GM23248 (cell line): ENCODE results near the gene PPFIA2. TPM values are rescaled to one million over a fixed set of nuclear protein-coding genes. Genes with fewer than 3 reads are reported as not detected.
A peak's percentile ranks its signal among the peaks of the same experiment; 100 is the strongest.

Source experiments
- DNase-seq: peaks from one replicate; pipeline ENCODE4 v3.0.0-alpha.2; 2015
- H2AFZ ChIP-seq: fragments of 200-600 bp; sonication (generic); 2 replicates; pipeline ENCODE4 v1.6.1; 2016; ENCODE audit warnings: antibody characterized with exemption
- H3F3A ChIP-seq: fragments of 200-600 bp; sonication (generic); 2 replicates; pipeline ENCODE4 v1.6.1; 2016; ENCODE audit warnings: mild to moderate bottlenecking, antibody characterized with exemption, mixed run types; ENCODE audit not compliant: insufficient read depth
- H3K27ac ChIP-seq: fragments of 200-600 bp; sonication (generic); 2 replicates; pipeline ENCODE4 v1.5.1; 2016; ENCODE audit warnings: mild to moderate bottlenecking
- H3K27me3 ChIP-seq: fragments of 200-600 bp; sonication (generic); replicated peaks from 2 replicates; pipeline ENCODE4 v1.6.1; 2016; ENCODE audit warnings: mild to moderate bottlenecking; ENCODE audit not compliant: insufficient read depth
- H3K36me3 ChIP-seq: fragments of 200-600 bp; sonication (generic); 2 replicates; pipeline ENCODE4 v1.6.1; 2016; ENCODE audit warnings: low read depth, mild to moderate bottlenecking
- H3K4me1 ChIP-seq: fragments of 200-600 bp; sonication (generic); 2 replicates; pipeline ENCODE4 v1.6.1; 2016; ENCODE audit warnings: mild to moderate bottlenecking; ENCODE audit not compliant: insufficient read depth
- H3K4me2 ChIP-seq: fragments of 200-600 bp; sonication (generic); one replicate; pipeline ENCODE4 v1.6.1; 2016; ENCODE audit warnings: mild to moderate bottlenecking; ENCODE audit not compliant: unreplicated experiment
- H3K4me3 ChIP-seq: fragments of 200-600 bp; sonication (generic); 2 replicates; pipeline ENCODE4 v1.5.1; 2016; ENCODE audit warnings: mild to moderate bottlenecking
- H3K79me2 ChIP-seq: fragments of 200-600 bp; sonication (generic); 2 replicates; pipeline ENCODE4 v1.6.1; 2016; ENCODE audit warnings: mild to moderate bottlenecking; ENCODE audit not compliant: insufficient read depth
- H3K9ac ChIP-seq: fragments of 200-600 bp; sonication (generic); 2 replicates; pipeline ENCODE4 v1.6.1; 2016; ENCODE audit warnings: mild to moderate bottlenecking
- H3K9me2 ChIP-seq: fragments of 200-600 bp; sonication (generic); 2 replicates; pipeline ENCODE4 v1.6.1; 2016; ENCODE audit warnings: mixed run types, mild to moderate bottlenecking, moderate library complexity; ENCODE audit not compliant: insufficient read depth
- H3K9me3 ChIP-seq: fragments of 200-600 bp; sonication (generic); one replicate; pipeline ENCODE4 v1.6.1; 2017; ENCODE audit warnings: low read depth
- H4K20me1 ChIP-seq: fragments of 200-600 bp; sonication (generic); 2 replicates; pipeline ENCODE4 v1.6.0; 2016; ENCODE audit not compliant: insufficient read depth
- EZH2 ChIP-seq: fragments of 200-600 bp; sonication (generic); IDR thresholded peaks from 2 replicates; pipeline ENCODE4 v1.6.1; 2018; ENCODE audit warnings: antibody characterized with exemption, mild to moderate bottlenecking; ENCODE audit not compliant: insufficient read depth, poor library complexity, severe bottlenecking
- EZH2phosphoT487 ChIP-seq: fragments of 200-600 bp; sonication (generic); IDR thresholded peaks from 2 replicates; pipeline ENCODE4 v1.6.1; 2018; ENCODE audit warnings: antibody characterized with exemption, moderate library complexity, mild to moderate bottlenecking, low read depth; ENCODE audit not compliant: insufficient read depth
- WGBS, 2 experiments: methylation state at CpG; one replicate each; pipeline ENCODE4 v1.1.6; 2015 to 2017; ENCODE audit warnings: low lambda C conversion rate in 2 of 2, low coverage in 1 of 2; ENCODE audit errors: missing lambda C conversion rate in 2 of 2; 5-methylcytosine and 5-hydroxymethylcytosine counted together
- in situ Hi-C: fragments of 300-500 bp; cut with MboI; formaldehyde crosslinking; loops from 2 replicates; pipeline ENCODE4 v1.15.0; 2020
- polyA plus RNA-seq: library from polyadenylated mRNA; unstranded; fragments of >200 nt; fragmentation: Nextera tagmentation; extraction: Ambion mirVana; gene quantifications from 2 replicates; pipeline ENCODE4 v1.2.1, GENCODE V29; 2016
- total RNA-seq: library from RNA; depleted of rRNA; stranded (reverse); fragments of >200 nt; shearing (Covaris generic); gene quantifications from 2 replicates; pipeline ENCODE4 v1.2.3, GENCODE V29; 2014

PPFIA2 gene
- total and polyA plus RNA-seq, 2 experiments from 2014 or later: not detected

- H3K36me3 ChIP-seq: no peaks in the 10 kb centered on the region
- DNase-seq: no peak
- H3K9me2 ChIP-seq: no peaks in the 10 kb centered on the region
- H3K9ac ChIP-seq: no peak overlapping the region
- no peak overlapping the region for H3K27ac ChIP-seq
- H3K27me3 ChIP-seq: no peaks in the 10 kb centered on the region
- TF ChIP-seq EZH2phosphoT487: no peak
- TF ChIP-seq EZH2: no peak
- no peaks in the 10 kb centered on the region for H3F3A ChIP-seq
- H4K20me1 ChIP-seq: 0 out of 2 replicates have a peak, but pooled peaks cover 3% of the 10 kb centered on the region
- in situ Hi-C loops: no loop called here
- H3K4me1 ChIP-seq: no peaks in the 10 kb centered on the region
- no peak overlapping the region for H3K4me3 ChIP-seq
- no peak overlapping the region for H2AFZ ChIP-seq
- no peaks in the 10 kb centered on the region for H3K9me3 ChIP-seq
- WGBS, 2 experiments: 63 to 69% methylated on average over 2 of the region's 2 CpGs
- H3K79me2 ChIP-seq: no peaks in the 10 kb centered on the region
- no peak overlapping the region for H3K4me2 ChIP-seq
Measured at GRCh38 chr12:81564237-81564636, 194.9 kb downstream of the PPFIA2 start.

DNA sequence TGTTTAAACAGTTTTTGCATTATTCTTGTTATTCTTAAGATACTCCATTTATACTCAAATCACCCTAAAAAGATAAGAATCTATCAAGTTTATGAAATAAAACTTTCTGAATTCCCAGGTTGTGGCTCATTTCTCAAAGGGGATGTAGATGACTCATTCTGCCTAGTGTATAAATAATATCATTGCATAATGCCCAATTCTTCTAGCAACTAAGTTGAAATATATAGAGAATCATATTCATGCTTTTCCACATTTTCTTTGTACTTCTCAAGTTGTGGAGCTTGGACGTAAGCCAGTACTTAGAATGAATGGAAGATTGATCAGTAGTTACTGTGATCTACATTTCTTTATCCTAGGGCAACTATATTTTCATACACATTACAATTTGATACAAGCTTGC lies 201.1 kb downstream of the PPFIA2 start:
- H3K4me3 ChIP-seq: no peak overlapping the region
- no peaks in the 10 kb centered on the region for H3K79me2 ChIP-seq
- no peak for TF ChIP-seq EZH2
- TF ChIP-seq EZH2phosphoT487: no peak
- H3F3A ChIP-seq: no peaks in the 10 kb centered on the region
- no peaks in the 10 kb centered on the region for H3K9me2 ChIP-seq
- in situ Hi-C loops: no loop called here
- H3K9ac ChIP-seq: no peak overlapping the region
- H3K36me3 ChIP-seq: no peaks in the 10 kb centered on the region
- H2AFZ ChIP-seq: no peak overlapping the region
- H3K4me1 ChIP-seq: peaks cover 9% of the 10 kb centered on the region
- peak; percentile 73 for DNase-seq
- no peak overlapping the region for H3K27ac ChIP-seq
- 0 out of 2 replicates have a peak, but pooled peaks cover 3% of the 10 kb centered on the region for H4K20me1 ChIP-seq
- WGBS, 2 experiments: 81 to 91% methylated on average over 1 of the region's 1 CpG
- H3K4me2 ChIP-seq: no peak overlapping the region
- no peaks in the 10 kb centered on the region for H3K27me3 ChIP-seq
- no peaks in the 10 kb centered on the region for H3K9me3 ChIP-seq

GRCh38 chr12:81546811-81547210 lies 212.3 kb downstream of the PPFIA2 start:
- no peak overlapping the region for H3K27ac ChIP-seq
- H3K27me3 ChIP-seq: no peaks in the 10 kb centered on the region
- WGBS, 2 experiments: 71 to 75% methylated on average over 5 of the region's 5 CpGs
- no peaks in the 10 kb centered on the region for H3K9me2 ChIP-seq
- no peak overlapping the region for H3K4me2 ChIP-seq
- no peak overlapping the region for H3K9ac ChIP-seq
- no peaks in the 10 kb centered on the region for H4K20me1 ChIP-seq
- H3F3A ChIP-seq: no peaks in the 10 kb centered on the region
- no peak overlapping the region for H2AFZ ChIP-seq
- no peak overlapping the region for H3K4me3 ChIP-seq
- no peak for DNase-seq
- peaks cover 6% of the 10 kb centered on the region; the same call in 1 of the 2 replicates for H3K4me1 ChIP-seq
- no peaks in the 10 kb centered on the region for H3K36me3 ChIP-seq
- no peaks in the 10 kb centered on the region for H3K9me3 ChIP-seq
- H3K79me2 ChIP-seq: no peaks in the 10 kb centered on the region
- TF ChIP-seq EZH2phosphoT487 (no peak), EZH2 (no peak)
- in situ Hi-C loops: no loop called here

GRCh38 chr12:81543621-81544139 lies 215.5 kb downstream of the PPFIA2 start:
- Histone ChIP-seq H3K36me3 (no peaks in the 10 kb centered on the region), H3K27me3 (no peaks in the 10 kb centered on the region), H3K4me2 (no peak overlapping the region), H3K79me2 (no peaks in the 10 kb centered on the region), H4K20me1 (no peaks in the 10 kb centered on the region), H3K4me3 (no peak overlapping the region), H3K9me2 (no peaks in the 10 kb centered on the region), H3F3A (no peaks in the 10 kb centered on the region), H3K4me1 (peaks cover 6% of the 10 kb centered on the region; the same call in 1 of the 2 replicates), H3K27ac (no peak overlapping the region), H3K9me3 (no peaks in the 10 kb centered on the region), H2AFZ (no peak overlapping the region), H3K9ac (no peak overlapping the region)
- in situ Hi-C loops: no loop called here
- WGBS, 2 experiments: 54 to 60% methylated on average over 4 of the region's 4 CpGs
- no peak for TF ChIP-seq EZH2phosphoT487
- no peak for TF ChIP-seq EZH2
- no peak for DNase-seq
